ENCODE results near the gene HOXA6. TPM values are rescaled to one million over a fixed set of nuclear protein-coding genes. Genes with fewer than 3 reads are reported as not detected.

The HOXA6 gene
- total RNA-seq, 1 experiment from 2014 or later, result 0.65 TPM

GRCh38 chr7:27106181-27106900, 41.2 kb downstream of the HOXA6 start:
- H2AFZ ChIP-seq, result no peak overlapping the region
- no peak overlapping the region for H3K27ac ChIP-seq
- peaks cover 52% of the 10 kb centered on the region for H3K79me2 ChIP-seq (ENCODE audit: low read depth)
- H3K4me2 ChIP-seq, result no peak overlapping the region
- DNase-seq, result no peak
- peaks cover 33% of the 10 kb centered on the region for H3K36me3 ChIP-seq (ENCODE audit: low read depth)
- no peaks in the 10 kb centered on the region for H3K27me3 ChIP-seq (ENCODE audit: insufficient read depth, low read depth)
- TF ChIP-seq CTCF (conservative IDR thresholded peaks at IDR 0.05), result no peak
- no peak for TF ChIP-seq EZH2 (IDR thresholded peaks at IDR 0.05; ENCODE audit: low read depth)
- no peaks in the 10 kb centered on the region for H3K9me3 ChIP-seq (ENCODE audit: insufficient read depth, low read depth)
- H3K9me2 ChIP-seq (ENCODE audit: insufficient read depth), result no peaks in the 10 kb centered on the region
- H3K4me1 ChIP-seq (replicated peaks; ENCODE audit: insufficient read depth), result peaks cover 18% of the 10 kb centered on the region
- POLR2A ChIA-PET (ENCODE audit: unreplicated experiment), result interaction anchor here (0.6 kb wide), 1 partner anchor 26 kb away, joined by 3 read pairs; no protein-coding TSS in a partner anchor
- H3K4me3 ChIP-seq, result no peak overlapping the region
- H4K20me1 ChIP-seq (ENCODE audit: insufficient read depth), result no peaks in the 10 kb centered on the region
- intact Hi-C loops (cut with micrococcal nuclease; ENCODE audit: unreplicated experiment), result no loop called here
- BruUV-seq (replicated peaks), result no TSS peak
- H3F3A ChIP-seq (ENCODE audit: insufficient read depth, low read depth), result peaks cover 33% of the 10 kb centered on the region
- CTCF ChIA-PET, result no interaction called here

GRCh38 chr7:27105301-27106031, 42.1 kb downstream of the HOXA6 start:
- H2AFZ ChIP-seq, result no peak overlapping the region
- intact Hi-C loops (cut with micrococcal nuclease; ENCODE audit: unreplicated experiment), result no loop called here
- H3K79me2 ChIP-seq (ENCODE audit: low read depth), result peaks cover 43% of the 10 kb centered on the region
- no peaks in the 10 kb centered on the region for H4K20me1 ChIP-seq (ENCODE audit: insufficient read depth)
- no peak for DNase-seq
- H3K9me2 ChIP-seq (ENCODE audit: insufficient read depth), result no peaks in the 10 kb centered on the region
- H3K36me3 ChIP-seq (ENCODE audit: low read depth), result peaks cover 36% of the 10 kb centered on the region
- no peaks in the 10 kb centered on the region for H3K9me3 ChIP-seq (ENCODE audit: insufficient read depth, low read depth)
- POLR2A ChIA-PET (ENCODE audit: unreplicated experiment), result interaction anchor here (0.6 kb wide), 1 partner anchor 25 kb away, joined by 3 read pairs; no protein-coding TSS in a partner anchor
- CTCF ChIA-PET, result no interaction called here
- no peak for TF ChIP-seq EZH2 (IDR thresholded peaks at IDR 0.05; ENCODE audit: low read depth)
- H3F3A ChIP-seq (ENCODE audit: insufficient read depth, low read depth), result peaks cover 28% of the 10 kb centered on the region; the same call in 1 of the 2 replicates
- no peaks in the 10 kb centered on the region for H3K27me3 ChIP-seq (ENCODE audit: insufficient read depth, low read depth)
- H3K4me2 ChIP-seq, result no peak overlapping the region
- BruUV-seq (replicated peaks), result no TSS peak
- H3K4me1 ChIP-seq (replicated peaks; ENCODE audit: insufficient read depth), result peaks cover 9% of the 10 kb centered on the region
- H3K4me3 ChIP-seq, result no peak overlapping the region
- no peak overlapping the region for H3K27ac ChIP-seq

- CTCF ChIA-PET, result no interaction called here
- H3F3A ChIP-seq (ENCODE audit: insufficient read depth, low read depth), result peaks cover 38% of the 10 kb centered on the region
- H2AFZ ChIP-seq, result no peak overlapping the region
- POLR2A ChIA-PET (ENCODE audit: unreplicated experiment), result interaction anchor here (0.6 kb wide), 1 partner anchor 19 kb away, joined by 14 read pairs; no protein-coding TSS in a partner anchor
- no peaks in the 10 kb centered on the region for H3K27me3 ChIP-seq (ENCODE audit: insufficient read depth, low read depth)
- peaks cover 34% of the 10 kb centered on the region for H3K36me3 ChIP-seq (ENCODE audit: low read depth)
- H3K4me3 ChIP-seq, result no peak overlapping the region
- H3K9me2 ChIP-seq (ENCODE audit: insufficient read depth), result no peaks in the 10 kb centered on the region
- H4K20me1 ChIP-seq (ENCODE audit: insufficient read depth), result no peaks in the 10 kb centered on the region
- TF ChIP-seq CTCF (conservative IDR thresholded peaks at IDR 0.05) (no peak), EZH2 (IDR thresholded peaks at IDR 0.05; ENCODE audit: low read depth) (no peak)
- H3K9me3 ChIP-seq (ENCODE audit: insufficient read depth, low read depth), result no peaks in the 10 kb centered on the region
- H3K27ac ChIP-seq, result no peak overlapping the region
- no peak for DNase-seq
- H3K79me2 ChIP-seq (ENCODE audit: low read depth), result peaks cover 33% of the 10 kb centered on the region
- intact Hi-C loops (cut with micrococcal nuclease; ENCODE audit: unreplicated experiment), result no loop called here
- H3K4me2 ChIP-seq, result no peak overlapping the region
- 0 out of 2 replicates have a peak, but pooled peaks cover 2% of the 10 kb centered on the region for H3K4me1 ChIP-seq (replicated peaks; ENCODE audit: insufficient read depth)
- no TSS peak for BruUV-seq (replicated peaks)
Observed at GRCh38 chr7:27104341-27105058, 43.1 kb downstream of the HOXA6 start.
